ENCODE results near the gene REC114. TPM values are rescaled to one million over a fixed set of nuclear protein-coding genes. Genes with fewer than 3 reads are reported as not detected.

Gene REC114
- total RNA-seq, 1 experiment from 2014 or later, result not detected

DNA sequence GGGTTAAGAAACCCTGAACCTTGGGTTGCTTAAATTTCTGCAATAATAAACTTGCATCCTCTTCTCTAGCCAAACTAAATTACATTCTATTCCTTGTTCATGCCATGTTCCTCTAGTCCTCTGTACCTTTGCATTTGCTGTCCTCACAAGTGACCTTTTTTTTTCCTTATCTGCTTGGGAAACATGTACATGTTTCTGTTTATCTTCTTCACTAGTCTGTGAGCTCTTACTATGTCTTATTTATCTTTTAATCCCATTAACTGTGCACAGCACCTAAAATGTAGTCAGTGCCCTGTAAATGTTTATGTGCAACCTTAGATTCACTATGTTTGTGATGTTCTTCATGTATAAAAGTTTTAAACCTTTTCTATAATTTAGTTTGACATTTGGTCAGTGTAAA lies 61.9 kb downstream of the REC114 start:
- ChIA-PET CTCF (interaction anchor here (0.7 kb wide), 1 partner anchor 1328 kb away, joined by 5 read pairs; no protein-coding TSS in a partner anchor), POLR2A (no interaction called here)
- Mint-ChIP-seq H3K4me1 (ENCODE audit: insufficient read depth, unreplicated experiment) (no peaks in the 10 kb centered on the region), H3K27me3 (ENCODE audit: insufficient read depth, unreplicated experiment) (peaks cover 31% of the 10 kb centered on the region), H3K36me3 (ENCODE audit: insufficient read depth, unreplicated experiment) (no peaks in the 10 kb centered on the region), H3K27ac (ENCODE audit: low read depth, unreplicated experiment) (no peak overlapping the region), H3K4me3 (ENCODE audit: unreplicated experiment) (no peak overlapping the region), H3K9me3 (ENCODE audit: unreplicated experiment) (no peaks in the 10 kb centered on the region)
- no peak for DNase-seq (ENCODE audit: unreplicated experiment)
- intact Hi-C loops (cut with micrococcal nuclease), result no loop called here
- TF ChIP-seq, protein P1, sequence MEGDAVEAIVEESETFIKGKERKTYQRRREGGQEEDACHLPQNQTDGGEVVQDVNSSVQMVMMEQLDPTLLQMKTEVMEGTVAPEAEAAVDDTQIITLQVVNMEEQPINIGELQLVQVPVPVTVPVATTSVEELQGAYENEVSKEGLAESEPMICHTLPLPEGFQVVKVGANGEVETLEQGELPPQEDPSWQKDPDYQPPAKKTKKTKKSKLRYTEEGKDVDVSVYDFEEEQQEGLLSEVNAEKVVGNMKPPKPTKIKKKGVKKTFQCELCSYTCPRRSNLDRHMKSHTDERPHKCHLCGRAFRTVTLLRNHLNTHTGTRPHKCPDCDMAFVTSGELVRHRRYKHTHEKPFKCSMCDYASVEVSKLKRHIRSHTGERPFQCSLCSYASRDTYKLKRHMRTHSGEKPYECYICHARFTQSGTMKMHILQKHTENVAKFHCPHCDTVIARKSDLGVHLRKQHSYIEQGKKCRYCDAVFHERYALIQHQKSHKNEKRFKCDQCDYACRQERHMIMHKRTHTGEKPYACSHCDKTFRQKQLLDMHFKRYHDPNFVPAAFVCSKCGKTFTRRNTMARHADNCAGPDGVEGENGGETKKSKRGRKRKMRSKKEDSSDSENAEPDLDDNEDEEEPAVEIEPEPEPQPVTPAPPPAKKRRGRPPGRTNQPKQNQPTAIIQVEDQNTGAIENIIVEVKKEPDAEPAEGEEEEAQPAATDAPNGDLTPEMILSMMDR (IDR thresholded peaks at IDR 0.05; ENCODE audit: unreplicated experiment), result no peak
- no TSS peak for BruUV-seq (replicated peaks)

DNA sequence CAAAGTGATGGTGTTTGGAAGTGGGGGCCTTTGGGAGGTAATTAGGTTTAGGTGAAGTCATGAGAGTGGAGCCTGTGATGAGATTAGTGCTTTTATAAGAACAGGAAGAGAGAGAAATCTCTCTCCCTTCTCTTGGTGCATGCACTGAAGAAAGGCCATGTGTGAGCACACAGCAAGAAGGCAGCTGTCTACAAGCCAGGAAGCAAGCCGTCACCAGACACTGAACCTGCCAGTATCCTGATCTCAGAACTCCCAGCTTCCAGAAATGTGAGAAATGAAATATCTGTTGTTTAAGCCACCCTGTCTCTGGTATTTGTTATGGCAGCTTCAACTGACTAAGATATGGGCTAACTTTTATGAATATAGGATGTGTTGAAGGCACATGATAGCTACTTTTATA lies 72.6 kb downstream of the REC114 start:
- TF ChIP-seq, protein P1 (IDR thresholded peaks at IDR 0.05; ENCODE audit: unreplicated experiment), result no peak
- Mint-ChIP-seq H3K9me3 (ENCODE audit: unreplicated experiment) (no peaks in the 10 kb centered on the region), H3K27ac (ENCODE audit: low read depth, unreplicated experiment) (no peak overlapping the region), H3K4me3 (ENCODE audit: unreplicated experiment) (no peak overlapping the region), H3K27me3 (ENCODE audit: insufficient read depth, unreplicated experiment) (no peaks in the 10 kb centered on the region), H3K36me3 (ENCODE audit: insufficient read depth, unreplicated experiment) (no peaks in the 10 kb centered on the region), H3K4me1 (ENCODE audit: insufficient read depth, unreplicated experiment) (no peaks in the 10 kb centered on the region)
- BruUV-seq (replicated peaks), result no TSS peak
- intact Hi-C loops (cut with micrococcal nuclease), result no loop called here
- ChIA-PET POLR2A (no interaction called here), CTCF (no interaction called here)
- no peak for DNase-seq (ENCODE audit: unreplicated experiment)

DNA sequence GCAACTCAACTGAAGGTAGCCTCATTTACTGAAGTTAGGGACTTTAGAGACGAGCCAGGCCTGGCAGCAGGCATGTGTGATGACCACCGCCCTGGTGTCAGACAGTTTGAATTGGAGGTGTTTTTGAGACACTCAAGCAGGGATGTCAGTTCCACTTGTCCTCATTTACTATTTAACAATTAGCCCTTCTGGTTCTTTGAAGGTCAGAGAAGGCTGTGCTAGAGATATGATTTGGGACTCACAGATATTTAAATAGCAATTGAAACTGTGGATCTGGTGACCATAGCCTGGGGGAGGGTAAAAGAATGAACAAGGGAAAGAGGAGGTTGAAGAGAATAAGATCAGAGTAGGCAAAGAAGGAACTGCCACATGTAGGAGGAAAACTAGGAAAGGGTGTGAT lies 74.6 kb downstream of the REC114 start:
- Mint-ChIP-seq H3K4me3 (ENCODE audit: unreplicated experiment) (no peak overlapping the region), H3K36me3 (ENCODE audit: insufficient read depth, unreplicated experiment) (no peaks in the 10 kb centered on the region), H3K4me1 (ENCODE audit: insufficient read depth, unreplicated experiment) (peaks cover 5% of the 10 kb centered on the region), H3K9me3 (ENCODE audit: unreplicated experiment) (no peaks in the 10 kb centered on the region), H3K27me3 (ENCODE audit: insufficient read depth, unreplicated experiment) (no peaks in the 10 kb centered on the region), H3K27ac (ENCODE audit: low read depth, unreplicated experiment) (no peak overlapping the region)
- POLR2A ChIA-PET, result interaction anchor here (1.3 kb wide), 1 partner anchor 10 kb away, joined by 6 read pairs; no protein-coding TSS in a partner anchor
- no TSS peak for BruUV-seq (replicated peaks)
- intact Hi-C loops (cut with micrococcal nuclease), result no loop called here
- TF ChIP-seq, protein P1 (IDR thresholded peaks at IDR 0.05; ENCODE audit: unreplicated experiment), result no peak
- no peak for DNase-seq (ENCODE audit: unreplicated experiment)
- CTCF ChIA-PET, result no interaction called here

DNA sequence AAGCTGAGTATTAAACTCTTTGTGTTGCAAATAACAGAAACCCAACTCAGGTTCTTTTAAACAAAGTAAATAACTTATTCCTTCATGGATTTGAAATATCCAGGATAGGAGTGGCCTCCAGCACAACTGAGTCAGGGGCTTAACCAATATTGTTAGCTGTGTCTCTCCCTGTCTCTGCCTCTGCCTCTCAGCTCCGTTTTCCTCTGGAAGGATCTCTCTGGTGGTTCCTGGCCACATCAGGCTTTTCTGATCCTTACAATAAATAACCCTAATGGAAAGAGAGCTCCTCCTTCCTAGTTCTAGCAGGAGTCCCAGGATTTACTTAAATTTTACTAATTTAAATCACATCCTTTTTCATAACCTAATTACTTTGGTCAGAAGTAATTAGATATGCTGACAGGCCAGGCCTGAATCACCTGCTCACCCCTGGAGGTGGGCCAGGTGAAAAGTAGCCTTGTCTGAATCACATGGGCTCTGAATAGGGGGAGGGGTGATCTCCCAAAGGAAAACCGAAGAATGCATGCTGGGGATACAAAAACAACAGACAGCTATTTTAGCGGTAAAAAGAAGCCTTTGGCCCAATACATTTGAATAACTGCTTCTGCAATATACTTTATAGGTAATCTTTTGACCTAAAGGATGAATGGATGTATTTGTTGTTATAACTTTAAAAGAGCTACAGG lies 75.4 kb downstream of the REC114 start:
- BruUV-seq (replicated peaks), result no TSS peak
- ChIA-PET POLR2A (interaction anchor here (1.3 kb wide), 1 partner anchor 9 kb away, joined by 6 read pairs; no protein-coding TSS in a partner anchor), CTCF (interaction anchor here (0.7 kb wide), 2 partner anchors 54 to 178 kb away, joined by 3 read pairs; no protein-coding TSS in a partner anchor)
- Mint-ChIP-seq H3K27me3 (ENCODE audit: insufficient read depth, unreplicated experiment) (no peaks in the 10 kb centered on the region), H3K36me3 (ENCODE audit: insufficient read depth, unreplicated experiment) (no peaks in the 10 kb centered on the region), H3K9me3 (ENCODE audit: unreplicated experiment) (no peaks in the 10 kb centered on the region), H3K4me3 (ENCODE audit: unreplicated experiment) (no peak overlapping the region), H3K4me1 (ENCODE audit: insufficient read depth, unreplicated experiment) (peaks cover 5% of the 10 kb centered on the region), H3K27ac (ENCODE audit: low read depth, unreplicated experiment) (no peak overlapping the region)
- intact Hi-C loops (cut with micrococcal nuclease), result no loop called here
- TF ChIP-seq, protein P1 (IDR thresholded peaks at IDR 0.05; ENCODE audit: unreplicated experiment), result no peak
- peak; percentile 0 for DNase-seq (ENCODE audit: unreplicated experiment)
